ENCODE measurements around the gene TMEM39B.

Gene TMEM39B

GRCh38 chr1:32040711-32041110 lies 32.0 kb upstream of the TMEM39B start:
- TF ChIP-seq, protein P1, sequence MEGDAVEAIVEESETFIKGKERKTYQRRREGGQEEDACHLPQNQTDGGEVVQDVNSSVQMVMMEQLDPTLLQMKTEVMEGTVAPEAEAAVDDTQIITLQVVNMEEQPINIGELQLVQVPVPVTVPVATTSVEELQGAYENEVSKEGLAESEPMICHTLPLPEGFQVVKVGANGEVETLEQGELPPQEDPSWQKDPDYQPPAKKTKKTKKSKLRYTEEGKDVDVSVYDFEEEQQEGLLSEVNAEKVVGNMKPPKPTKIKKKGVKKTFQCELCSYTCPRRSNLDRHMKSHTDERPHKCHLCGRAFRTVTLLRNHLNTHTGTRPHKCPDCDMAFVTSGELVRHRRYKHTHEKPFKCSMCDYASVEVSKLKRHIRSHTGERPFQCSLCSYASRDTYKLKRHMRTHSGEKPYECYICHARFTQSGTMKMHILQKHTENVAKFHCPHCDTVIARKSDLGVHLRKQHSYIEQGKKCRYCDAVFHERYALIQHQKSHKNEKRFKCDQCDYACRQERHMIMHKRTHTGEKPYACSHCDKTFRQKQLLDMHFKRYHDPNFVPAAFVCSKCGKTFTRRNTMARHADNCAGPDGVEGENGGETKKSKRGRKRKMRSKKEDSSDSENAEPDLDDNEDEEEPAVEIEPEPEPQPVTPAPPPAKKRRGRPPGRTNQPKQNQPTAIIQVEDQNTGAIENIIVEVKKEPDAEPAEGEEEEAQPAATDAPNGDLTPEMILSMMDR (conservative IDR thresholded peaks at IDR 0.05): no peak
- H3K27ac ChIP-seq: no peak overlapping the region

DNA sequence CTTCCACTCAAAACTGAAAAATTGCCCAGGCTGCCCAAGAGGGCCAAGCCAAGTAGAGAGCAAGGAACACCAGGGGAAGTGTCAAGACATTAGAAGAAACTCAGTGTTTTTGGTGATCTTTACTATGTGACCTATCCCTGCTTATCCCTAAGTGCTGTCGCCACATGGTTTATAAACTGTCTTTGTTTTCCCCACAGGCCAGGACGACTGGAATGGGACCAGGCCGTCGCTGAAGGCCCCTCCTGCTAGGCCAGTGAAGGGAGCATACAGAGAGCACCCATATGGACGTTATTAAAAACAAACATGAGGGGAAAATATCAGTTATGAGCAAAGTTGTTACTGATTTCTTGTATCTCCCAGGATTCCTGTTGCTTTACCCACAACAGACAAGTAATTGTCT lies 30.4 kb upstream of the TMEM39B start:
- H3K27ac ChIP-seq: no peak overlapping the region
- TF ChIP-seq, protein P1 (conservative IDR thresholded peaks at IDR 0.05): no peak

- TF ChIP-seq, protein P1 (conservative IDR thresholded peaks at IDR 0.05): no peak
- no peak overlapping the region for H3K27ac ChIP-seq
These were observed 28.5 kb upstream of the TMEM39B start for GRCh38 chr1:32044234-32044633.

DNA sequence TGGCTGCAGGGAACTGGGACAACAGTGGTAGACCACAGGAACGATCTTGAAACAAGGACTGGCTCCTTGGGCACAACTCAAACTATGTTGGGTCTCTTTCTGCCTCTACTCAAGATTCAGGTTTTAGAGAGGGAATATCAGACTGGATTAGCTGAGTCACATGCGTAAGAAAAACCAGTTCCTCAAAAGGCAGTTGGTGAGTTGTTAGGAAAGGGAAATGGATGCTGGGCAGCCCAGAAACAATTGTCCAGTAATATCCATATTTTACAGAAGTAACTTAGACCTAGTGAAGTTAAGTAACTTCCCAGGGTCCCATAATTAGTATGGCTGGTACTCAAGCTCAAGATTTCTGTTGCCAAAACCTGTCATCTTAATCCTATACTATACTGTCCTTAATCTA lies 27.0 kb upstream of the TMEM39B start:
- TF ChIP-seq, protein P1 (conservative IDR thresholded peaks at IDR 0.05): no peak

DNA sequence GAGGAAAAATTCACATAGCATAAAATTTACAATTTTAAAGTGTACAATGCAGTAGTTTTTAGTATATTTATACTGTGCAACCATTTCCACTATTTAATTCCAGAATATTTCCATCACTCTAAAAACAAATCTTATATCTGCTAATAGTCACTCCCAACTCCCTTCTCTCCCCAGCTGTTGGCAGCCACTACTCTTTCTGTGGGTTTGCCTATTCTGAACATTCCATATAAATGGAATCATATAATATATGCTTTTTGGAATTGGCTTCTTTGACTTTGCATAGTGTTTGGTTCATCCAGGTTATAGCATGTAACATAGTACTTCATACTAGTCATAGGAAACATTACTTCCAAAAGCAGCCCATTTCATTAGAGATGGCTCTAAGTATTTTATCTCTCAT lies 25.0 kb upstream of the TMEM39B start:
- TF ChIP-seq, protein P1 (conservative IDR thresholded peaks at IDR 0.05): no peak
- no peak overlapping the region for H3K27ac ChIP-seq

More for the DNA sequence above, 27.0 kb upstream of the TMEM39B start:
- no peak overlapping the region for H3K27ac ChIP-seq

DNA sequence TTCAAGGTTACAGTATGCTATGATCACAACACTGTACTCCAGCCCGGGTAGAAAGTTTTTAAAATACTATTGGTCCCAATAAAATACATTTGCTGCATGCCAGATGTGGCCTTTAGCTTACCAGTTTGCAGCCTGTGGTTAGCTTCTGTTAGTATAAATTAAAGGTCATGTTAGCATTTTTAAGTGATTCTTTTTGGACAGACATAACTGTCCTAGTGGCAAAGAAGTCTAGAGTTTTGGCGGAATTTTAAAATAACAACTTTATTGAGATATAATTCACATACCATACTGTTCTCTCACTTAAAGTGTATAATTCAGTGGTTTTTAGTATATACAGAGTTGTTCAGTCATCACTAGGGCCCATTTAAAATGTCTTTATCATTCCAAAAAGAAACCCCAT lies 24.3 kb upstream of the TMEM39B start:
- TF ChIP-seq, protein P1 (conservative IDR thresholded peaks at IDR 0.05): no peak
- no peak overlapping the region for H3K27ac ChIP-seq

- H3K27ac ChIP-seq: no peak overlapping the region
- TF ChIP-seq, protein P1 (conservative IDR thresholded peaks at IDR 0.05): no peak
These were observed 21.0 kb upstream of the TMEM39B start for GRCh38 chr1:32051706-32052105.

GRCh38 chr1:32052887-32053286 lies 19.9 kb upstream of the TMEM39B start:
- TF ChIP-seq, protein P1 (conservative IDR thresholded peaks at IDR 0.05): no peak
- H3K27ac ChIP-seq: no peak overlapping the region
